Parathyroid adenoma (tissue), 2 donors: Measurements from ENCODE around the gene SETD1B.

ENCODE experiments used
- H2AFZ ChIP-seq: fragments of 300-600 bp; sonication (generic); one replicate; pipeline ENCODE4 v1.7.0; 2017; ENCODE audit warnings: antibody characterized with exemption, mild to moderate bottlenecking
- H3K27ac ChIP-seq: fragments of 300-600 bp; sonication (generic); one replicate; pipeline ENCODE4 v1.7.0; 2017
- H3K27me3 ChIP-seq: fragments of 300-600 bp; sonication (generic); one replicate; pipeline ENCODE4 v1.7.0; 2017; ENCODE audit warnings: low read length; ENCODE audit not compliant: control insufficient read depth, insufficient read depth
- H3K36me3 ChIP-seq: fragments of 300-600 bp; sonication (generic); one replicate; pipeline ENCODE4 v1.7.0; 2017; ENCODE audit warnings: low read length; ENCODE audit not compliant: control insufficient read depth, insufficient read depth
- H3K4me1 ChIP-seq: fragments of 300-600 bp; sonication (generic); one replicate; pipeline ENCODE4 v1.7.0; 2017; ENCODE audit warnings: control low read depth
- H3K4me2 ChIP-seq: fragments of 300-600 bp; sonication (generic); one replicate; pipeline ENCODE4 v1.7.0; 2017; ENCODE audit warnings: low read length
- H3K4me3 ChIP-seq: fragments of 300-600 bp; sonication (generic); one replicate; pipeline ENCODE4 v1.7.0; 2017; ENCODE audit warnings: low read depth, low read length
- H3K79me2 ChIP-seq: fragments of 300-600 bp; sonication (generic); one replicate; pipeline ENCODE4 v1.7.0; 2017; ENCODE audit warnings: control low read depth
- H3K9ac ChIP-seq: fragments of 300-600 bp; sonication (generic); one replicate; pipeline ENCODE4 v1.7.0; 2017; ENCODE audit warnings: mild to moderate bottlenecking
- H3K9me3 ChIP-seq: fragments of 300-600 bp; sonication (generic); one replicate; pipeline ENCODE4 v1.7.0; 2017; ENCODE audit warnings: low read length; ENCODE audit not compliant: control insufficient read depth
- TF ChIP-seq, protein P1 (sequence below): fragments of 300-600 bp; sonication (generic); IDR thresholded peaks from one replicate; pipeline ENCODE4 v1.7.0; 2017; ENCODE audit warnings: antibody characterized with exemption, mild to moderate bottlenecking
- donor health status: primary hyperparathyroidism.

SETD1B gene

DNA sequence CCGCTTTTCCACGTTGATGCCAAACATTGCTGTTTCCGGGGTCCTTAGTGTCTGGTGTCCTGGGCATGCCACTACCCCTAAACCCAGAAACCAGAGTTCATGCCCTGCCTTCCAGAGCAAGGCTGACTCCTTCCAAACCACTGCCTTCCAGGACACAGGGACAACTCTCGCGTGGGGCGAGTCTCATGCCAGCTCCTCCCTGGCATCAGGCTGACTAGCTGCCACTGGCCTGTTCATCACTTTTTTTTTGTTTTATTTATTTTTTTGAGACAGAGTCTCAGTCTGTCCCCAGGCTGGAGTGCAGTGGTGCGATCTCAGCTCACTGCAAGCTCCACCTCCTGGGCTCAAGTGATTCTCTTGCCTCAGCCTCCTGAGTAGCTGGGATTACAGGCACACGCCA lies 4.8 kb downstream of the SETD1B start:
- H3K36me3 ChIP-seq = no peaks in the 10 kb centered on the region
- H3K9ac ChIP-seq = no peak overlapping the region
- H3K27ac ChIP-seq = no peak overlapping the region
- no peak overlapping the region for H2AFZ ChIP-seq
- no peaks in the 10 kb centered on the region for H3K27me3 ChIP-seq
- TF ChIP-seq, protein P1, sequence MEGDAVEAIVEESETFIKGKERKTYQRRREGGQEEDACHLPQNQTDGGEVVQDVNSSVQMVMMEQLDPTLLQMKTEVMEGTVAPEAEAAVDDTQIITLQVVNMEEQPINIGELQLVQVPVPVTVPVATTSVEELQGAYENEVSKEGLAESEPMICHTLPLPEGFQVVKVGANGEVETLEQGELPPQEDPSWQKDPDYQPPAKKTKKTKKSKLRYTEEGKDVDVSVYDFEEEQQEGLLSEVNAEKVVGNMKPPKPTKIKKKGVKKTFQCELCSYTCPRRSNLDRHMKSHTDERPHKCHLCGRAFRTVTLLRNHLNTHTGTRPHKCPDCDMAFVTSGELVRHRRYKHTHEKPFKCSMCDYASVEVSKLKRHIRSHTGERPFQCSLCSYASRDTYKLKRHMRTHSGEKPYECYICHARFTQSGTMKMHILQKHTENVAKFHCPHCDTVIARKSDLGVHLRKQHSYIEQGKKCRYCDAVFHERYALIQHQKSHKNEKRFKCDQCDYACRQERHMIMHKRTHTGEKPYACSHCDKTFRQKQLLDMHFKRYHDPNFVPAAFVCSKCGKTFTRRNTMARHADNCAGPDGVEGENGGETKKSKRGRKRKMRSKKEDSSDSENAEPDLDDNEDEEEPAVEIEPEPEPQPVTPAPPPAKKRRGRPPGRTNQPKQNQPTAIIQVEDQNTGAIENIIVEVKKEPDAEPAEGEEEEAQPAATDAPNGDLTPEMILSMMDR = no peak
- H3K4me1 ChIP-seq = peaks cover 18% of the 10 kb centered on the region
- peaks cover 53% of the 10 kb centered on the region for H3K79me2 ChIP-seq
- no peak overlapping the region for H3K4me3 ChIP-seq
- no peak overlapping the region for H3K4me2 ChIP-seq
- H3K9me3 ChIP-seq = no peaks in the 10 kb centered on the region

DNA sequence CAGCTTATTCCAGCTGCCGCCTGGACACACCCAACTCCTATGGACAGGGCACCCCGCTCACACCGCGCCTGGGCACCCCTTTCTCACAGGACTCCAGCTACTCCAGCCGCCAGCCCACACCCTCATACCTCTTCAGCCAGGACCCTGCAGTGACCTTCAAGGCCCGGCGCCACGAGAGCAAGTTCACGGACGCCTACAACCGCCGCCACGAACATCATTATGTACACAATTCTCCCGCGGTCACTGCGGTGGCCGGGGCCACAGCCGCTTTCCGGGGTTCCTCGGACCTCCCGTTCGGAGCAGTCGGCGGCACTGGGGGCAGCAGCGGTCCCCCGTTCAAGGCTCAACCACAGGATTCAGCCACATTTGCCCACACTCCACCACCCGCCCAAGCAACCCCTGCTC lies 5.9 kb downstream of the SETD1B start:
- Histone ChIP-seq H3K36me3 (no peaks in the 10 kb centered on the region), H3K4me2 (no peak overlapping the region), H3K79me2 (peaks cover 54% of the 10 kb centered on the region), H3K27ac (no peak overlapping the region), H3K4me1 (peaks cover 18% of the 10 kb centered on the region), H3K4me3 (no peak overlapping the region), H2AFZ (no peak overlapping the region), H3K9ac (no peak overlapping the region), H3K9me3 (no peaks in the 10 kb centered on the region), H3K27me3 (no peaks in the 10 kb centered on the region)
- TF ChIP-seq, protein P1 = no peak

GRCh38 chr12:121810234-121810817 lies 6.5 kb downstream of the SETD1B start:
- H3K4me3 ChIP-seq = no peak overlapping the region

DNA sequence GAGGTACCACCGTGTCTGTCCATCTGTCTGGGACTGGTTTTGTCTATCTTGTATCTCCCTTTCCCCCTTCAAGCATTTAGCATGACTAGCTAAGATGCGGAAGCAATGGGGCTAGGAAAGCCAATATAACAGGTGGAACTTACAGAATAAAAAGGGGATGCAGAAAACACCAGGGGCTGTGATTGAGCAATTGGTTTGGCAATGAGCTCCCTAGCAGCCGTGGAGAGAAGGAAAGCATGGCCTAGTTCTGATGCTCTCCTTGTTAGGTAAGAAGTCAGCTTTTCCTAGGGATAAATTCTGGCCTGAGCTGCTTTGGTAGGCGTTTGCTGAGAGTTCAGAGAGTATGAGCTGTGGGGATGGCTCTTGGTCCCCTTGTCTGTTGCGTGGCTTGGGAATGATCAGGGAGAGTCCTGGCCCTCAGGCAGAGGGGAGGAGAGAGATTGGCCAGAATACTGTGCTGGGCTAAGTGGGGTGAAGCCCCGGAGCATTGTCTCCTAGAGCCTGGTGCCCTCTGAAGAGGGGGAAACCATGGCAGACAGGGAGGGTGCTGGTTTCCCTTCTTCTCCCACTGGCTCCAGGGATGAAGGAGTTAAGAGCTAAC lies 7.1 kb downstream of the SETD1B start:
- Histone ChIP-seq H3K9me3 (no peaks in the 10 kb centered on the region), H3K27me3 (no peaks in the 10 kb centered on the region), H2AFZ (no peak overlapping the region), H3K36me3 (no peaks in the 10 kb centered on the region), H3K4me1 (peaks cover 16% of the 10 kb centered on the region), H3K4me2 (peak overlapping the region; percentile 90), H3K4me3 (no peak overlapping the region), H3K9ac (no peak overlapping the region), H3K79me2 (peaks cover 54% of the 10 kb centered on the region), H3K27ac (peak overlapping the region; percentile 55)
- TF ChIP-seq, protein P1 = no peak

More at GRCh38 chr12:121810234-121810817, 6.5 kb downstream of the SETD1B start:
- H3K4me1 ChIP-seq = peaks cover 18% of the 10 kb centered on the region
- no peaks in the 10 kb centered on the region for H3K27me3 ChIP-seq
- peaks cover 57% of the 10 kb centered on the region for H3K79me2 ChIP-seq
- H2AFZ ChIP-seq = no peak overlapping the region
- H3K27ac ChIP-seq = no peak overlapping the region
- no peaks in the 10 kb centered on the region for H3K36me3 ChIP-seq
- H3K9me3 ChIP-seq = no peaks in the 10 kb centered on the region
- no peak overlapping the region for H3K9ac ChIP-seq
- TF ChIP-seq, protein P1 = no peak
- no peak overlapping the region for H3K4me2 ChIP-seq
